Measurements from ENCODE around the gene MOV10L1. TPM values are rescaled to one million over a fixed set of nuclear protein-coding genes. Genes with fewer than 3 reads are reported as not detected.

MOV10L1 gene
- total and polyA plus RNA-seq, 9 of the 15 experiments (the other 6 are each of a cell fraction or from before 2014, with no cell fraction given) = 0.06 to 0.43 (median 0.15) TPM

GRCh38 chr22:50118557-50119168 lies 28.9 kb downstream of the MOV10L1 start (continued):
- TF ChIP-seq BCLAF1 (IDR thresholded peaks at IDR 0.05; ENCODE audit: borderline replicate concordance in 1 of 2, control insufficient read depth in 1 of 2, low read depth in 2 of 2, low read length in 1 of 2) (0 out of 4 replicates have a peak, but pooled peaks of 1 of the 2 experiments have one; percentile 61), HLTF (IDR thresholded peaks at IDR 0.05) (no peak), CUX1 (CRISPR knock-in tag; IDR thresholded peaks at IDR 0.05) (no peak), ASH1L (IDR thresholded peaks at IDR 0.05; ENCODE audit: borderline replicate concordance, low read depth, partially characterized antibody) (no peak), NR2C2 (CRISPR knock-in tag; IDR thresholded peaks at IDR 0.05) (no peak), NR2C2 (tag; IDR thresholded peaks at IDR 0.05) (peak; percentile 57), TOE1 (IDR thresholded peaks at IDR 0.05; ENCODE audit: borderline replicate concordance) (peak; percentile 72; the same call in 1 of the 2 replicates), TOE1 (CRISPR knock-in tag; IDR thresholded peaks at IDR 0.05; ENCODE audit: borderline replicate concordance, low read depth) (no peak), ETV1 (tag; conservative IDR thresholded peaks at IDR 0.05; ENCODE audit: low read depth) (peak; percentile 33; the same call in 1 of the 2 replicates), ZNF316 (IDR thresholded peaks at IDR 0.05) (peak; percentile 81), FOSL1 (tag; conservative IDR thresholded peaks at IDR 0.05) (peak; percentile 98), FOXP1 (CRISPR knock-in tag; IDR thresholded peaks at IDR 0.05) (peak; percentile 40; the same call in 1 of the 2 replicates), ZNF133 (CRISPR knock-in tag; IDR thresholded peaks at IDR 0.05) (no peak), ZNF197 (CRISPR knock-in tag; IDR thresholded peaks at IDR 0.05; ENCODE audit: low read depth) (no peak), ARID1B (IDR thresholded peaks at IDR 0.05) (peak; percentile 96), BRD9 (IDR thresholded peaks at IDR 0.05; ENCODE audit: low read depth, partially characterized antibody) (peak; percentile 25), SIN3A (IDR thresholded peaks at IDR 0.05; ENCODE audit: borderline replicate concordance in 2 of 2, control insufficient read depth in 1 of 2, low read depth in 2 of 2, low read length in 2 of 2) (peak in 1 of 2 experiments; percentile 44; a peak in 1 of 4 replicates), FOXK2 (conservative IDR thresholded peaks at IDR 0.05 in 1 of 2, IDR thresholded peaks at IDR 0.05 in 1 of 2; ENCODE audit: low read depth in 2 of 2) (peak; percentile 69 to 85; a peak in 3 of 4 replicates), RBM22 (IDR thresholded peaks at IDR 0.05; ENCODE audit: low read depth, low read length, poor library complexity, severe bottlenecking) (no peak)

All from K562 (cell line).